Measurements from ENCODE around the gene GRIN1.

GRIN1 gene

DNA sequence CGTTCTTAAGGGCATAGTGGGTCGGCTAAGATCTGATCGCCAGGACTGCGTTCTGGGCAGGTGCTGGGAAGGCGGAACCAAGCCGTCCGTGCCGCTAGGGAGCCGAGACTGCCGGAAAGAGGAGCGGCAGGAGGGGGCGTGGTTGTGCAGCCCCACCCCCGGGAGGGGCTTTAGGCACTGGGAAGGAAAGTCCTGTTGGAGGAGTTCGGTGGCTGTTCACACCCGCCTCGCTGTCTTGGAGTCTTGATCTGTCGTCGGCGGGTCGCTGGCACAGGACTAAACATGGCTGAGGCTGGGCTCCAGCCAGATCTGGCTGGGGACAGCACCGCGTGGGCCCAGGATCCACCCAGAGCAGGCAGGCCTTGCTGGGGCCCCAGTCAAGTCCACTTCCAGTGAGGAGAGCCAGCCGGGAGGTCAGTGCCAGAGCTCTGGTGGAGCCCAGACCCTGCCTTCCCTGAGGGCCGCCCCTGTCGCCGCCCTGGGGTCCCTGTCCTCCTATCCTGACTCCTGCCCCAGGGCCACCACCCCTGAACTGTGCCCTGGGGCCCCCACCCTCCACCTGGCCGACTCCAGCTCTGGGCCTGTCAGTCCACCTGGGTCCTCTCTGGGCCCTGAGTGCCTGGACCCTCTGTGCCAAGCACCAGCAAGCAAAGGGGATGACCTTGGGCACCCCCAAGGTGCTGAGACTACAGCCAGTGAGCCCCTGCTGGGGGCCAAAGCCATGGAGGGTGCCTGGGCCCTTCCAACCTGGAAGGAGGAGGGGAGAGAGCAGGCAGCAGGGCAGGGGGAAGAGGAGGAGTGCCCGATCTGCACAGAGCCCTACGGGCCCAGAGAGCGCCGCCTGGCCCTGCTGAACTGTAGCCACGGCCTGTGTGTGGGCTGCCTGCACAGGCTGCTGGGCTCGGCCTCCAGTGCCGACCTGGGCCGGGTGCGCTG, 78.6 kb downstream of the GRIN1 start:
- ATAC-seq = no peak
- no peak for DNase-seq

DNA sequence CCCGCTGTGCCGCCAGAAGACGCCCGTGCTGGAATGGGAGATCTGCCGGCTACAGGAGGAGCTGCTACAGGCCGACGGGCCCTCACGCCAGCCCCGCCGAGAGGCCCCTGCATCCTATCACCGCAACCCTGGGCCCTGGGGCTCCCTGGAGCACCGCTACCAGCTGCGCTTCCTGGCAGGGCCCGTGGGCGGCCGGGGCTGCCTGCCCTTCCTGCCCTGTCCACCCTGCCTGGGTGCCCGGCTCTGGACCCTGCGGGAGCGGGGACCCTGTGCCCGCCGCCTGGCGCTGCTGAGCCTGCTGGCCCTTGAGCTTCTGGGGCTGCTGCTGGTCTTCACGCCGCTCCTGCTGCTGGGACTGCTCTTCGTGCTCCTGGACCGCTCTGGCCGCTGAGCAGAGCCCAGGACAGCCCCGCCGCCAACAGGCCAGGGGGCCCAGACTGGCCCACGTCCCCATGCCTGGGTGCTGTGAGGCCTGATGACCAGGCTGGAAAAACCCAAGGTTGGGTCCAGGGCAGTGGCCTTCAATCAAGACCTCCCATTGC, 79.3 kb downstream of the GRIN1 start:
- no peak for DNase-seq
- no peak for ATAC-seq

All from stimulated activated naive CD8-positive, alpha-beta T cell treated with anti-CD3 and anti-CD28 coated beads, Interleukin-15, Interleukin-2, amounts not matched to agents 100 U/mL and 50 U/mL, for 24 hours (primary cell).